ENCODE measurements around the gene DLG2. TPM values are rescaled to one million over a fixed set of nuclear protein-coding genes. Genes with fewer than 3 reads are reported as not detected.

The DLG2 gene
- total RNA-seq, 1 donor from 2014 or later, result 6.1 TPM

DNA sequence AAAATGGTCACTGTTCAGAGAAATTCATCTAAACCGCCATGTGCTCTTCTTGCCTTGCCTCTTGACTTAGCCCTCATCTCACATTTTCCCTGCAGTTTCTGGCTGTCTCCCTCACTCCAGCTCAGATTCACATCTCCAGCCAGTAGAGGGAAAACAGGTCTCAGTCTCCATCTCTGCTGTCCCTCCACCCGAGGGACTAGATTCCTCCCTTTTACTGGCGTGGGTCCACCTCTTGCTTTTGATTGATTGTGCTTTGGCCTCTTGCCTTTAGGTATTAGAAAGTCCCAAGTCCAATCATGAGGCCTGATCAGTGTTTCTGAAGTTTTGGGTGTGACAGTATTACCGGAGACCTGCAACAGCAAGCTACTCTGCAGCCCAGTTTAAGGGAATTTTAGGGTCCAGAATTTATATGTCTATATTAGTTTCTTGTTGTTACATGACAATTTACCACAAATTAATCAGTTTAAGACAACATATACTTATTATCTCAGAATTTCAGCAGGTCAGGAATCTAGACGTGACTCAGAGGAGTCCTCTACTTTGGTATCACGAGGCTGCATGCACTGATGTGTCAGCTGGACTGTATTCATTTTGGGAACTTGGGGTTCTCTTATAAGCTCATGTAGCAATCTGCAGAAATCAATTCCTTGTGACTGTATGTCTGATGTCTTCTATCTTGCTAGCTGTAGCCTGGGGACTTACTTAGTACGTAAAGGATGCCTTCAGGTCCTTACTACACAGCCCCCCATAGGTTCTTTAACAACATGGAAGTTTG is 1535.7 kb downstream of the DLG2 start:
- DNase-seq, result no peak

DNA sequence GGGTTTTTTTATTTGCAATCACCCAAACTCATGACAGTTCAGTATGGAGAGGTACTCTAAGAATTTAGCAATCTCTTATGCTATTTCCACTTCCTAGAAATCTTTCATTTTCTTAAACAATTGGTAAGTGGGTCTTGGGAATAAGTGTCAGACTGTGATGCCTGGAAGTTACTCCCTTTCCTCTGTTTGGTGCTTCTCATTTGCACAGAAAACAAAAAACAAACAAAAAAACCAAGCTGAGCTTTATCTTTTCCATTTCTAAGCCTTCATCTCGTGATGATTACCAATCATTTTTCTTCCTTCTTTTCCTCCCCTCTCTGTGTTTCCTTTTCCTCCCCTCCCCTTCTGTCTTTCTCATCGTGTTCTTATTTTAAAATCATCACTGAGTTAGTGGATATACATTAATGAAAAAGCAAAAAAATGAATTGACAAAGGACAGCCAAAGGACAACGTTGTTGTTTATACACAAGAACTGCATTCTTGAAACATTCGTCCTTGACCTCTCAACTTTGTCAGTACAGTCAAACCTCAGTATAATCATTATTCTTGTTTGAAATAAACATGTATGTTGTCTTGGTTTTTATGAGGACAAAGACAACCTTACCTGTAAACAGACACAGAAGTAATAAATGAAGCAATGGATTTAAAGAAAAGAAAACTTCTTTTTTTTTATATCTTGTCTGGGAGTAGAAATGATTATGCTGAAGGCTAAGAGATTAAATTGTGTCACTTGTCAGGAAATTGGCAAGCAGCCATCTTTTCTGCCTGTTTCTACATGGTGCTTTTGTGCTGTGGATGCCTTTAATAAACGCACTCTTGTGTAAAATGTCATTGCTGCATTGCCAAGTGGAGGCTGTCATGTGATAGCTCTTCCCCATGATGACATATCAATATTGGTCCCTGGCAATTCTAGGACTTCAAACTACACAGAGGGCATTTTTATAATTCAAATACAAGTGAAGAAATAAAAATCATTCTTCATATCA is 1537.8 kb downstream of the DLG2 start:
- ATAC-seq (ENCODE audit: poor library complexity), result peak; percentile 20
- intact Hi-C loops (cut with DNase I), result no loop called here

More for the DNA sequence above, 1535.7 kb downstream of the DLG2 start:
- intact Hi-C loops (cut with DNase I), result no loop called here
- no peak for ATAC-seq (ENCODE audit: poor library complexity)

DNA sequence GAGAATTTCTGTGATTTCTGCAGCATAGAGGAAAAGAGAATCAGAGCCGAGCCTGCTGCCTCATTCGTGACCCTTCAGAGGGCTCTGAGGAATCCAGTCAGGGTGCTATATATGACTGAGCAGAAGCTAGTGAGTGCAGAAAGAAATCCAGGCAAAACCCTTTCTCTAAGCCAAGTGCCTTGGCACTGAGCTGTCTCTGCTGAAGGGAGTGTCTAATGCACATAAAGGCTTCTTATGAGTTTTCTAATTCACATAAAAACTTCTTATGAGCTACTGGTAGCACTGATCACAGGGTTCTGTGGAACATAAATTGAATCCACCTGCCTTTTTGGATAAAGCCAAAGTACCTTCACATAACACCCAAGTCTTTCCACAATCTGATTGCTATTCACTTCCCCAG is 1555.3 kb downstream of the DLG2 start:
- no peak for DNase-seq
- intact Hi-C loops (cut with DNase I), result no loop called here
- no peak for ATAC-seq (ENCODE audit: poor library complexity)

More for the DNA sequence above, 1537.8 kb downstream of the DLG2 start:
- no peak for DNase-seq

DNA sequence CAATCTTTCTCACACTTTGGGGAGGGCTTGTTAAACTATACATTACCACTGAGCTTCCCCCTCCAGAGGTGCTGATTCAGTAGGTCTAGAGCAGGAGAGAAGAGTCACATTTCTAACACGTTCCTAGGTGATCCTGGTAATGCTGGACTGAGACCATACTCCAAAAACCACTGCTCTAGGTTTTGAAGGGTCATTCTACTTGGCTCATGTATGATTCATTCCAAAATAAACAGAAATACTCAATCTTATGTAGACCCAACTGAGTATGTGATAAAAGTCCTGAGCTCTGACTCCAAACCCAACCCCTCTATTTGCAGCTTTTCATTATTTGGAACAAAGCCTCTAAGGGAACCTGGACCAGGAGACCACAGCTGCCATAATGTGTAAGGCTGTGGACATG is 1558.1 kb downstream of the DLG2 start:
- DNase-seq (no peak), ATAC-seq (ENCODE audit: poor library complexity) (no peak)
- intact Hi-C loops (cut with DNase I), result no loop called here

DNA sequence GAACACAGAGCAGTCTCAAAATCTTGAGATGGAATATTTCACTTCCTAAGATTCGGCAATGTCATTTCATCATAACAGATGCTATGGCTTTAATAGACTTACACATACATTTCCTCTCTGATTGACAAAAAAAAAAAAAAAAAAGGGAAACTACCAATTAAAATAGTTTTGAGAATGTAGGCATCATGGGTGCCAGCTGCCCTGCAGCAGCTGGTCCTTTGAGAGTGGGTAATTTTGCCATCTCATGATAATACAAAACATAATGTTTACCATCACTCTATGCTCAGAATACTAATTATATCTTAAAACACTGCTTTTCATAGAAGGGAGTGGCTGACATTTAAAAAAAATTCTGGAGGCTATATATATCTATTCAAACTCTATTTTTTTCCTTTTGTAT is 1565.4 kb downstream of the DLG2 start:
- ATAC-seq (ENCODE audit: poor library complexity) (no peak), DNase-seq (no peak)

DNA sequence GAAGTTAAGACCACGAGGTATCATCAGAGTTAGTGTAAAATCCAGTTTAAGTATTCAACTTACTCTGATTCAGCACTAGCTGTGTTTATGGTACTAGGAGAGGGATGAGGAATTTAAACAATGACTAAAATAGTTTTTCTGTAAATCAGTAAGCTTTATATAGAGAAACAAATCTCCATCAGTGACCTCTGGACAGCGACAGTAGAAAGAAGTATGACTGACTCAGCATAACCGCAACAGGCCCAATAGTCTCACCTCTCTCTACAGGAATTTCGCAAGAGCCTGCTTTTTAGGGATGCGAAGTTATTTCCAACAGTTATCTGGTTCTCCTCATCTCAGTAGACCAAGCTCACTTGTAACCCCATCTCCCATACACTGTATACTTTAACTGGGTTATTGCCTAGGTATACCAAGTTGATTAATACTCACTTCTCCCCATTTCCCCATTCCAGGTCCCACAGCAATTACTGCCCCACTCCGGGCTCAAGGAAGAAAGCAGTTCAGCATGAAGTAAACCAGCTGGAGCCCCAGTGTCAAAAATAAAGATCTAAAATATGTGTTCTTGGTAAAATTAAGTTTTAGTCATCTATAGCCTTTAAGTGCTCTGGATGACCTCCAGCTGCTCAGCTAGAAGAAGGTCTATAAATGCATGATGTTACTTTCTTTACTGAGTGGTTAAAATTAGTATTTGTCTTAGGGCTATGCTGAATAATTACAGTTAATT is 1570.3 kb downstream of the DLG2 start:
- intact Hi-C loops (cut with DNase I), result no loop called here
- DNase-seq (no peak), ATAC-seq (ENCODE audit: poor library complexity) (no peak)

More for the DNA sequence above, 1565.4 kb downstream of the DLG2 start:
- intact Hi-C loops (cut with DNase I), result no loop called here

DNA sequence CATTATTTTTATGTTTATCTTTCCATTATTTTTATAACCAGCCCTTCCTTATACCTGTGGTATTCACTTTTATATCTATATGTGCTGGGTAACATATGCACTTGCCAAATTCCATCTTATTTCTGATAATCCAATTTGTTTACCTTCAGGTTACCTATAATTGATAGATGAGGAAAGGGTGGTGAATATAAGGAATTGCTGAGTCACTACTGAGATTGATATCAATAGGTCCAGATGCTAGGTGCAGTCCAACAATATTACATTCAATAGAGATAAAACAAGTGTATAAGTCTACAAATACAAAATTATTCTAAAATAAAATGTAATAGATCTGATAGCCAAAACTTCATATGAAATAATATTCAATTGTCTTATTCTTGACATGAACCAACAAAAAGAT is 1582.0 kb downstream of the DLG2 start:
- intact Hi-C loops (cut with DNase I), result no loop called here
- DNase-seq (no peak), ATAC-seq (ENCODE audit: poor library complexity) (no peak)

DNA sequence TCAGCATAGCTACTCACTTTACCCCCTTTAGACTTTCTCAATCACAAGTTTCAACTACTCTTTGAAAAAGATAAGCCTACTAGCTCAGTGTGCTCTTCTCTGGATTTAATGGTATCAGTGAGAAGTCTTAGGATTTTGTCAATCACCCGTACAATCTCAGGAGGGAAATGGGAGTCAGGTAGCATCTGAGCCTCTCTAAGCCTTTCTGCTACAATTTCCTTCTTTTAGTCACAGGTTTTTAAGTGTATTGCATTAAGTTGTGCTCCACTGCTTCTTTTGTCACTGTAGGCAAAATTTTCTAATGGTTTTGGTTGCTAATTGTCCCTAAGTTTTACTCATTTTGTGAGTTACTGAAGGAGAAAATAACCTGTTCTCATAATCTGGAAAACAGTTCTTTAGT is 1582.4 kb downstream of the DLG2 start:
- DNase-seq (no peak), ATAC-seq (ENCODE audit: poor library complexity) (no peak)
- intact Hi-C loops (cut with DNase I), result no loop called here

DNA sequence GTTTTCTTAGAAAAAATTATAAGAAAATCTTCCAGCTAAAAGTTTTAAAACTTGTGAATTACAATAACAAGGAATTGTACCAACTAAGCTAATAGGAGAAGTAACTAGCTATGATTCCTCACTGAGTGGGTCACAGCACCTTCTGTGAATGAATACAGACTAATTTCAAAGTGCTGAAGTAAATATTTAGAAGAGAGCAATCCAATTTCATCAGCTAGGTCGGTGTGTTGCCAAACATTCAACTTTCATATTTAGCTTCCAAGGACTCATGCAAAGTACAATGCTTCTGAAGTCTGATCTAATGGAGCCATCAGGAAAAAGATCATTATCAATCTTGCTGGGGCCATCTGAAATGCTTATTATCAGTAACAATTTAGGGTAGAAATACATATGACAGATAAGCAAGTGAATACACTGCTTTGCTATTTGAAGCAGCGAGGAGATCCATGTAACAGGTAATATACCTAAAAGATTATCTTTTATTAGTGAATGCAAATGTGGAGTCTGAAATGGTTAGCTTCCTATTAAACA is 1590.4 kb downstream of the DLG2 start:
- no peak for DNase-seq
- intact Hi-C loops (cut with DNase I), result no loop called here
- ATAC-seq (ENCODE audit: poor library complexity), result no peak

DNA sequence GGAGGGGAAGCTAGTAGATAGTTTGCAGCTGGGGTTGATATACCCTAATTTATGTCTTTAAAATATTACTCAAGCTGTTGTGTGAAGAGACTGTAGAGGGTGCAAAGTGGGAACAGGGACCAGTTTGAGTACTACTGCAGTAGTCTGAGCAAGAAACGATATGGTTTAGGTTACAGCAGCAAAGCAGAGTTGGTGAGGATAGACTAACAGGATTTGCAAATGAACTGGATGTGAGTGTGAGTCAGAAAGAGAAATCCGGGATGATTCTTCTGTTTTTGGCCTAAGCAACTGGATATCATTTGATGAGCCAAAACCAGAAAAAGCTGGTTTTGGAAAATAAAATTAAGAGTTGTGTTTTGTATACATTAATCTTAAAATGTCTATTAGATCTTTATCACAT is 1591.5 kb downstream of the DLG2 start:
- DNase-seq (no peak), ATAC-seq (ENCODE audit: poor library complexity) (no peak)
- intact Hi-C loops (cut with DNase I), result no loop called here

DNA sequence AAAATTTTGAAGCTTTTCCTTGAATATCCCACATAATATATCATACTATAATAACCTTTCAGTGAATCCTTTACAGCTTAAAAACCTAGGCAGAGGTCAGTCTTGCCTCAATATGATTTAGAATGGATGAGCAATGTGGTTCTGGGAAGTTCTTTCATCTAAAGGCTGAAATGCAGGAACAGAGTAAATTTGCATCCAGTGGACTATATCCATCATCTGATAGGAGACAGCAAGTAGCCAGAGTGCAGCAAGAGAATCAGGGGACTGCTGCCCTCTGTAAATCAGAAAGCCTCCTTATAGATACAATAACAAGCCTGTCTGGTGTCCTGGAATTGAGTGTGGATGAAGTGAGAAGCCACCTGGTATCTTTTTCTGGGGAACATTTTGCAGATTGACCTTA is 1592.7 kb downstream of the DLG2 start:
- intact Hi-C loops (cut with DNase I), result no loop called here
- DNase-seq, result no peak

DNA sequence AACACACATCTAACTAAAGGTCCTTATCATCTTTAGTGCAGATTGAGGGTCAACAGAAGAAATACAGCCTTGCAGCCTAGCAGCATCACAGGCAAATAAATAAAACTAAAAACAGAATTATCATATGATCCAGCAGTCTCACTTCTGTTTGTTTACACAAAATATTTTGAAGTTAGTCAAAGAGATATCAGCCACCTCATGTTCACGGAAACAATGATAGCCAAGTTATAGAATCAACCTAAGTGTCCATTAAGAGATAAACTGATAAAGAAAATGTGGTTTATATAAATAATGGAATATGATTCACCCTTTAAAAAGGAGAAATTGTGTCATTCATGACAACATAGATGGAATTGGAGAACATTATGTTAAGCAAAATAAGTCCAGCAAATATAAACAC is 1602.9 kb downstream of the DLG2 start:
- ATAC-seq (ENCODE audit: poor library complexity), result no peak
- intact Hi-C loops (cut with DNase I), result no loop called here
- no peak for DNase-seq

More for the DNA sequence above, 1592.7 kb downstream of the DLG2 start:
- no peak for ATAC-seq (ENCODE audit: poor library complexity)

DNA sequence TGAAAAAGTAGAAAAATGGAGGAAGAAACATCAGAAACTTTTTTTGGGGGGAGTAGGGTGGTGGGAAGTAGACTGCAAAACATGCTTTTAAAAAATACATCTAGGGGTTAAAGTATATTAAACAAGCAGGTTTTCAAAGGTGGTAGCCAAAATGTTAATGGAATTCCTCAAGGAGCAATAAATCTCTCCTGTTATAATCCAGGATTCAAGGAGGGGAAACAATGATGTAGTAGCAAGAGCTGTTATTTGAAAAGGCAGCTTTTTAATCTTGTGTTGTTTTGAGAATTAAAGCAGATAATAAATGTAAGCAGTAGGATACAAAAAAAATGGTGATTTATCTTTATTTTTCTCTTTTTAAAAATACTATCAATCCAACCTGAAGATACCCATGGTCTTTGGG is 1604.4 kb downstream of the DLG2 start:
- DNase-seq (no peak), ATAC-seq (ENCODE audit: poor library complexity) (no peak)
- intact Hi-C loops (cut with DNase I), result no loop called here

DNA sequence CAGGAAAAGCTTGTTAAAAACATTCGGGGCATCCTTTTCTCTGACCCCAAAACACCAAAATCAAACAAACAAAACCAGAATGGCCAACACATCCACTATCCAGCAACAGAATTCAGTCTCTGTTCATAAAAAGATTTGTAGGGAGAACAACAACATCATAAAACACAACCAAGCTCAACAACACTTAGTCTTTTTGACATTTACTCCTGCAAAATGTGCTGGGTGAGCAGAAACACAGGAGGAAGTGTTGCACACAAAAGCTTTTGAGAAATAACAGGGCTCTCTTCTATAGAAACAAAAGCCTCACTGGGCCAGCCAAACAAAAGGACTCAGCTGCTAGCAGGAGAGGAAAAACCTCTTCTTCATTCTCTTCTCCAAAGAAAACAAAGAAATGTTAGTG is 1604.9 kb downstream of the DLG2 start:
- no peak for ATAC-seq (ENCODE audit: poor library complexity)
- intact Hi-C loops (cut with DNase I), result no loop called here
- no peak for DNase-seq

DNA sequence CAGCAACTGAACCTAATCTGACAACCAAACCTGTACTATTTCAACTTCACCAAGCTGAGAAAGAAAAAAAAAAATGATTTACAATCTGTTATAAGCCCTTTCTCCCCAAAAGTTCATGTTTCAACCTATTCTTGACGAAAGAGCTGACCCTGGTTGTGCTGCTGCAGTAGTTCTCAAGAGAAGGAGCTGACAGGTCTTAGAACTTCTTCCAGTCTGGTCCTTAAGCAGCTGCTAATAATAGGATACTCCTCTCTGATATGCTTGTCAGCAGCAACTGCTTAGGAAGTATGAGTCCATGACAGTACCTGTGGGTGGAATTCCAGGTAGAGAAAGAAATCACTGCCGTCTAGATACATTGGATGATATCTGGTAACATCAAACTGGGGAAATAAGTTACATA is 1605.9 kb downstream of the DLG2 start:
- DNase-seq (no peak), ATAC-seq (ENCODE audit: poor library complexity) (no peak)
- intact Hi-C loops (cut with DNase I), result no loop called here

DNA sequence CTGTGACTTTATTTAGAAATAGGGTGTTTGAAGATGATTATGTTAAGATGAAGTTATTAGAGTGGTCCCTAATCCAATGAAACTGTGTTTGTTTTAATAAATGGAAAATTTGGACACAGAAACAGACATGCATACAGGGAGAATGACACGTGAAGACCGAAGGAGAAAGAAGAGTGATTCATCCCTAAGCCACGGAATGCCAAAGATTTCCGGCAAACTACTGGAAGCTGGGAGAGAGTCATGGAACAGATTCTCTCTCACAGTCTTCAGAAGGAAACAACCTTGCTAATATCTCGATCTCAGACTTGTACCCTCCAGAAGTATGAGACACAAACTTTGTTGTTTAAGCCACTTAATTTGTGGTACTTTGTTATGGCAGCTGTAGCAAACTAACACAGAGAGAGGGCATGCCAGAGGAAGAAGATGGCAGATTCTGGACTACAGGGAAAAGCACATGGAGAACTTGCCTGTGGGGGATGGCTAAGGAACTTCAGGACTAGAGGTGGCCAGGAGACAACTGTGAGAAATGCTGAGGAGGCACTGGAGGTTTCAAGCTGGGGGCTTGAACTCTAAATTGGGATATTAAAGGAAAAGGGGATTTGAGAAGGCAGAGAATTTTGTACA is 1607.5 kb downstream of the DLG2 start:
- intact Hi-C loops (cut with DNase I), result no loop called here
- DNase-seq (no peak), ATAC-seq (ENCODE audit: poor library complexity) (no peak)

DNA sequence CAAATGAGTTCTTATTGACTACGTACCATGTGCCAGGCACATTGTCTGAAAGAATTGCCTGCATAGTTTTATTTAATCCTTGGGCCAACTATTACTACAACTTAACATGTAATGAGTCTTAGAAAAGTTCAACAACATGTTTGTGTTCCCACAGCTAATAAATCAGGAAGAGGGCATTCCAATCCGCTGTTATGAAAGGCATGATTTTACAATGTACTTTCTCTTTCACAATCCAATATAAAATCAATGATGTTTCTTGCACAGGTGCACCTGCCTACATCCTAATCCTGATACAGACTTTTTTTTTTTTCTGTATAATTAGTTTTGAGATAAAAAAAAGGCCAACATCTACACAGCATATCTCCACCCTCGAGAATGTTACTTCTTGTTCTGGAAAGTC is 1612.6 kb downstream of the DLG2 start:
- no peak for ATAC-seq (ENCODE audit: poor library complexity)
- no peak for DNase-seq
- intact Hi-C loops (cut with DNase I), result no loop called here

DNA sequence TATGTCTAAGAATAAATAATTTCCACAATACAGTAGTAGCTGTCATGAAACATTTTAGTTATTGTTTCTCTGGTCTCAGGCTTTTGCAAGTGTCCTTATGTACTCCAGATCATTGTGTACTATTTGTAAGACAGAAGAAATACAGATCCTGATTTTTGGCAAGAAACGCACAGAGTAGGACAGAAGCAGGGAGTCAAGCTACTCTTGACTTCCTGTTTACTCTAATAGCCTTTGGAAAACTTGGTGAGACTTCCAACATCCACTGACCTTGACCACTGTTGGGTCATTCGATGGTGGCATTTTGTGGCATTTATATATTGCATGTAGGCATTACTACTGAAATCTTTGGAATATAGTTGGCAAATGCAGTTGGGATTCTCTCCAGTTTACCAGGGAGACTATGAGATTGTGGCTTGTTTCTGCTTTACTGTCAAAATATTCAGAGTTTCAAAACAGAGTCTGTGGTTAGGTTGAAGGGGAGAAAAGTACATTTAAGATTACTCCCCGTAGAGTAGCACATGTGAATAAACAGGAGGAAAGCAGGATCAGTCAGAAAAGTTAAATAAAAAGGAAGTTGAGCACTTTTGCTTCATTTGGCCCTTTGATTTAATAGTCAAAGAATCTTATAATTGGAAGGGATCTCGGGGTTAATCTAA is 1614.8 kb downstream of the DLG2 start:
- intact Hi-C loops (cut with DNase I), result no loop called here
- ATAC-seq (ENCODE audit: poor library complexity), result peak; percentile 70

More for the DNA sequence above, 1614.8 kb downstream of the DLG2 start:
- DNase-seq, result no peak

Data from Right ventricle myocardium superior (tissue), 1 donor.